Left lung (tissue), 14 donors: ENCODE measurements around the gene CDH6. TPM values are rescaled to one million over a fixed set of nuclear protein-coding genes. Genes with fewer than 3 reads are reported as not detected.

ENCODE experiments used
- ATAC-seq: fragments of 200-7000 bp; cut with Tn5 transposase; one replicate; pipeline ENCODE4 v1.9.1; 2020; ENCODE audit warnings: moderate library complexity
- DNase-seq, 4 donors: peaks; one replicate each; pipeline ENCODE4 v3.0.0-alpha.2; 2013 to 2020
- H3K27ac ChIP-seq, 2 donors: fragments of 200-600 bp; sonication (generic) in 1 of 2; one replicate each; pipeline versions ENCODE4 v1.5.0 to v1.8.0; 2020 to 2021
- H3K27me3 ChIP-seq, 2 donors: fragments of 200-600 bp; sonication (generic) in 1 of 2; one replicate each; pipeline versions ENCODE4 v1.5.0 to v1.8.0; 2020 to 2021
- H3K36me3 ChIP-seq, 2 donors: fragments of 200-600 bp; sonication (generic) in 1 of 2; one replicate each; pipeline versions ENCODE4 v1.5.0 to v1.8.0; 2020 to 2021
- H3K4me1 ChIP-seq, 2 donors: fragments of 200-600 bp; one replicate each; pipeline ENCODE4 v1.8.0; 2021
- H3K4me3 ChIP-seq, 2 donors: fragments of 200-600 bp; sonication (generic) in 1 of 2; one replicate each; pipeline versions ENCODE4 v1.5.0 to v1.8.0; 2020 to 2021; ENCODE audit warnings: mild to moderate bottlenecking in 1 of 2
- H3K9me3 ChIP-seq, 2 donors: fragments of 200-600 bp; sonication (generic) in 1 of 2; one replicate each; pipeline versions ENCODE4 v1.5.0 to v1.8.0; 2020 to 2021
- intact Hi-C, 2 donors: fragments of 100-400 bp; cut with DNase I; formaldehyde crosslinking; loops; one replicate each; pipeline versions ENCODE4 v1.11.2 to v1.14.2; 2022
- long read RNA-seq, 12 donors: library from polyadenylated mRNA in 2 of 12; unstranded in 2 of 12; transcript quantifications; one replicate each; pipeline ENCODE4 v2.0.0 and lab custom pipeline, GENCODE V29; 2019 to 2026
- polyA plus RNA-seq, 6 donors: library from polyadenylated mRNA; unstranded; fragments of 120-200 nt; gene quantifications; one replicate each; pipeline ENCODE4 v1.2.1, GENCODE V29; 2013; ENCODE audit not compliant: insufficient read length in 6 of 6
- total RNA-seq, 2 donors: library from RNA; stranded (reverse); fragmentation: NEBNext Ultra II Directional; extraction: Animal tissue kit (Norgen Biotek cat#: 25700); gene quantifications; one replicate each; pipeline ENCODE4 v1.2.1, GENCODE V29; 2021
- TF ChIP-seq, protein P1 (sequence below), 2 donors: fragments of 200-600 bp; sonication (generic) in 1 of 2; IDR thresholded peaks; one replicate each; pipeline versions ENCODE4 v1.5.0 to v1.8.0; 2021; ENCODE audit warnings: antibody characterized with exemption in 2 of 2
- donor health status: DM: no; HTN: yes; CAD: no.
- donor health status: DM: no; HTN: no; CAD: no.

Gene CDH6
- total RNA-seq = 10 to 100 TPM in 1 of 2 donors, 1 to 10 TPM in 1; 9.3 to 13.2 TPM
- polyA plus RNA-seq = 10 to 100 TPM in 1 of 6 donors, 1 to 10 TPM in 5; 7.4 to 12.5 (median 8.8) TPM
- long read RNA-seq, donor 1, partial matches to known transcripts = 0 of 1 reads
- long read RNA-seq, donor 1, other reads (novel, unspliced or antisense) = 0 of 1 reads
- long read RNA-seq, donor 2 = 0 reads
- long read RNA-seq, donor 3, partial matches to known transcripts = 0 of 1 reads
- long read RNA-seq, donor 3, other reads (novel, unspliced or antisense) = 0 of 1 reads
- long read RNA-seq, donor 4, partial matches to known transcripts = 2 of 3 reads
- long read RNA-seq, donor 4, other reads (novel, unspliced or antisense) = 1 of 3 reads
- long read RNA-seq, donor 5 = 0 reads
- long read RNA-seq, donor 6, partial matches to known transcripts = 0 of 1 reads
- long read RNA-seq, donor 6, other reads (novel, unspliced or antisense) = 0 of 1 reads
- long read RNA-seq, donor 7 = 0 reads
- long read RNA-seq, donor 8, partial matches to known transcripts = 0 of 1 reads
- long read RNA-seq, donor 8, other reads (novel, unspliced or antisense) = 0 of 1 reads
- long read RNA-seq, donor 9 = 0 reads
- long read RNA-seq, donor 10, partial matches to known transcripts = 1 of 3 reads
- long read RNA-seq, donor 10, other reads (novel, unspliced or antisense) = 1 of 3 reads
- long read RNA-seq, donor 11, full-length matches to known transcripts = 3 of 3 reads
- long read RNA-seq, donor 11, partial matches to known transcripts = 0 of 3 reads
- long read RNA-seq, donor 11, other reads (novel, unspliced or antisense) = 0 of 3 reads
- long read RNA-seq, donor 12, full-length matches to known transcripts = 2 of 2 reads
- long read RNA-seq, donor 12, partial matches to known transcripts = 0 of 2 reads
- long read RNA-seq, donor 12, other reads (novel, unspliced or antisense) = 0 of 2 reads

DNA sequence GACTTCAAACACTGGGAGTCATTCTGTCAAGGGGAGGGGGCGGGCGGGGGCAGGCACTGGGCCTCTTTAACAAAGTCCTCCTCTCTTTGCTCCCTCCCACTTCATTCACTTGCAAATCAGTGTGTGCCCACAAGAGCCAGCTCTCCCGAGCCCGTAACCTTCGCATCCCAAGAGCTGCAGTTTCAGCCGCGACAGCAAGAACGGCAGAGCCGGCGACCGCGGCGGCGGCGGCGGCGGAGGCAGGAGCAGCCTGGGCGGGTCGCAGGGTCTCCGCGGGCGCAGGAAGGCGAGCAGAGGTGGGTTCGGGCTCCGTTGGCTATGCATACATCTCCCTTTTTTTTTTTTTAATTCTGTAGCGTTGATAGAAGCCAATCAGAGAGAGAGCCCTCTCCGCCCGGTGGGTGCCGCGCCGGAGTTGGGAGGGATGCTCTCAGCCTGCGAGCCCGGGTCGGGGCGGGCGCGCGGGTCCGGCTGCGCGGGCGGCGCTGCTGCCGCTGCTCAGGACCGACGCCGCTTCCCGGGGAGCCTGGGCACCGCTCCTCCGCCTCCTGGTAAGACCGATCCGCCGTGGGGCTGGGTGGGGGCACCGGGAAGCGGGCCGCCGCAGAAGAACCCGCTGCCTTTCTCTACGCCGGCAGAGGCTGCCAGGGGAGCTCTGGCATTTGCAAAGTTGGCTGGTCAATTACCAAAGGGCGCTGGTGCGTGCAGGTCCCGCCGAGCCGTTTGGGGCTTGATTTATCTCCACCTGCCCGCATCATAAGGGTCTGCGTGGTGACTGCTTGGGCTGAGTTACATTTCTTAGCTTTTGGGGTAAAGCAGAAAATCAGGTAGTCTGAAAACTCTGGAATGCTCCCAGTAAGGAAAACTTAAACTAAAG lies at the start of gene CDH6:
Gene CDH6 (plus strand): TSS at position 96 of the 877 bp plus-strand sequence. CDS start 73,788 bp downstream, outside the sequence.
- intact Hi-C loops = no loop called here
- H3K36me3 ChIP-seq = no peaks in the 10 kb centered on the region
- peaks cover 7 to 9% of the 10 kb centered on the region in 2 donors for H3K4me1 ChIP-seq
- ATAC-seq (peak; percentile 78), DNase-seq (peak in 2 of 4 donors; percentile 41 to 76)
- peak within 1 kb of the TSS; percentile 23 to 26 for H3K4me3 ChIP-seq
- H3K27me3 ChIP-seq = peaks cover 19 to 60% of the 10 kb centered on the region in 2 donors
- H3K27ac ChIP-seq = peak within 1 kb of the TSS; percentile 7 to 37
- H3K9me3 ChIP-seq = no peaks in the 10 kb centered on the region
- TF ChIP-seq, protein P1, sequence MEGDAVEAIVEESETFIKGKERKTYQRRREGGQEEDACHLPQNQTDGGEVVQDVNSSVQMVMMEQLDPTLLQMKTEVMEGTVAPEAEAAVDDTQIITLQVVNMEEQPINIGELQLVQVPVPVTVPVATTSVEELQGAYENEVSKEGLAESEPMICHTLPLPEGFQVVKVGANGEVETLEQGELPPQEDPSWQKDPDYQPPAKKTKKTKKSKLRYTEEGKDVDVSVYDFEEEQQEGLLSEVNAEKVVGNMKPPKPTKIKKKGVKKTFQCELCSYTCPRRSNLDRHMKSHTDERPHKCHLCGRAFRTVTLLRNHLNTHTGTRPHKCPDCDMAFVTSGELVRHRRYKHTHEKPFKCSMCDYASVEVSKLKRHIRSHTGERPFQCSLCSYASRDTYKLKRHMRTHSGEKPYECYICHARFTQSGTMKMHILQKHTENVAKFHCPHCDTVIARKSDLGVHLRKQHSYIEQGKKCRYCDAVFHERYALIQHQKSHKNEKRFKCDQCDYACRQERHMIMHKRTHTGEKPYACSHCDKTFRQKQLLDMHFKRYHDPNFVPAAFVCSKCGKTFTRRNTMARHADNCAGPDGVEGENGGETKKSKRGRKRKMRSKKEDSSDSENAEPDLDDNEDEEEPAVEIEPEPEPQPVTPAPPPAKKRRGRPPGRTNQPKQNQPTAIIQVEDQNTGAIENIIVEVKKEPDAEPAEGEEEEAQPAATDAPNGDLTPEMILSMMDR (IDR thresholded peaks at IDR 0.05) = no peak

- no peak overlapping the region for H3K4me3 ChIP-seq
- no peaks in the 10 kb centered on the region for H3K4me1 ChIP-seq
- no peaks in the 10 kb centered on the region for H3K27me3 ChIP-seq
- DNase-seq (no peak), ATAC-seq (no peak)
- intact Hi-C loops = no loop called here
- H3K9me3 ChIP-seq = no peaks in the 10 kb centered on the region
- TF ChIP-seq, protein P1 (IDR thresholded peaks at IDR 0.05) = no peak
- H3K36me3 ChIP-seq = no peaks in the 10 kb centered on the region
- no peak overlapping the region for H3K27ac ChIP-seq
Measured at GRCh38 chr5:31144364-31144763, 49.1 kb upstream of the CDH6 start.

GRCh38 chr5:31148959-31149475 lies 44.5 kb upstream of the CDH6 start:
- Histone ChIP-seq H3K27ac (no peak overlapping the region), H3K4me1 (no peaks in the 10 kb centered on the region), H3K27me3 (no peaks in the 10 kb centered on the region), H3K4me3 (no peak overlapping the region), H3K36me3 (no peaks in the 10 kb centered on the region), H3K9me3 (no peaks in the 10 kb centered on the region)
- TF ChIP-seq, protein P1 (IDR thresholded peaks at IDR 0.05) = no peak
- intact Hi-C loops = no loop called here
- ATAC-seq (no peak), DNase-seq (no peak)

GRCh38 chr5:31153521-31153920 lies 40.0 kb upstream of the CDH6 start:
- no peaks in the 10 kb centered on the region for H3K36me3 ChIP-seq
- no peak overlapping the region for H3K4me3 ChIP-seq
- TF ChIP-seq, protein P1 (IDR thresholded peaks at IDR 0.05) = no peak
- no peak overlapping the region for H3K27ac ChIP-seq
- no peaks in the 10 kb centered on the region for H3K4me1 ChIP-seq
- H3K9me3 ChIP-seq = no peaks in the 10 kb centered on the region
- DNase-seq (no peak), ATAC-seq (no peak)
- H3K27me3 ChIP-seq = no peaks in the 10 kb centered on the region
- intact Hi-C loops = no loop called here
